ENCODE data around the gene PHYKPL.

Gene PHYKPL

GRCh38 chr5:178267245-178267644, 34.6 kb upstream of the PHYKPL start:
- DNase-seq (ENCODE audit: low read depth in 1 of 2, low spot score in 1 of 2), result no peak
- Histone ChIP-seq H3K27me3 (ENCODE audit: insufficient read depth, poor library complexity, severe bottlenecking) (no peaks in the 10 kb centered on the region), H3K27ac (replicated peaks) (no peak overlapping the region), H3K4me3 (replicated peaks; ENCODE audit: insufficient read depth, low read length) (no peak overlapping the region)
- TF ChIP-seq REST (IDR thresholded peaks at IDR 0.05; ENCODE audit: insufficient replicate concordance, low read depth) (no peak), SPI1 (IDR thresholded peaks at IDR 0.05; ENCODE audit: borderline replicate concordance, low read depth) (no peak), POLR2AphosphoS5 (IDR thresholded peaks at IDR 0.05; ENCODE audit: low read depth) (no peak), GABPA (IDR thresholded peaks at IDR 0.05; ENCODE audit: low read depth) (no peak), CTCF (IDR thresholded peaks at IDR 0.05; ENCODE audit: insufficient read depth, low read length) (no peak)

- no peak for DNase-seq (ENCODE audit: low read depth in 1 of 2, low spot score in 1 of 2)
Observed at GRCh38 chr5:178266581-178266980, 34.0 kb upstream of the PHYKPL start.

GRCh38 chr5:178265746-178266145, 33.1 kb upstream of the PHYKPL start:
- no peaks in the 10 kb centered on the region for H3K27me3 ChIP-seq (ENCODE audit: insufficient read depth, poor library complexity, severe bottlenecking)
- no peak for DNase-seq (ENCODE audit: low read depth in 1 of 2, low spot score in 1 of 2)
- no peak overlapping the region for H3K27ac ChIP-seq (replicated peaks)
- no peak overlapping the region for H3K4me3 ChIP-seq (replicated peaks; ENCODE audit: insufficient read depth, low read length)
- TF ChIP-seq POLR2AphosphoS5 (IDR thresholded peaks at IDR 0.05; ENCODE audit: low read depth) (no peak), REST (IDR thresholded peaks at IDR 0.05; ENCODE audit: insufficient replicate concordance, low read depth) (no peak), GABPA (IDR thresholded peaks at IDR 0.05; ENCODE audit: low read depth) (no peak), CTCF (IDR thresholded peaks at IDR 0.05; ENCODE audit: insufficient read depth, low read length) (no peak), SPI1 (IDR thresholded peaks at IDR 0.05; ENCODE audit: borderline replicate concordance, low read depth) (no peak)

More at GRCh38 chr5:178266581-178266980, 34.0 kb upstream of the PHYKPL start:
- Histone ChIP-seq H3K27ac (replicated peaks) (no peak overlapping the region), H3K4me3 (replicated peaks; ENCODE audit: insufficient read depth, low read length) (no peak overlapping the region), H3K27me3 (ENCODE audit: insufficient read depth, poor library complexity, severe bottlenecking) (no peaks in the 10 kb centered on the region)
- TF ChIP-seq SPI1 (IDR thresholded peaks at IDR 0.05; ENCODE audit: borderline replicate concordance, low read depth), result no peak

GRCh38 chr5:178264044-178264443, 31.4 kb upstream of the PHYKPL start:
- DNase-seq (ENCODE audit: low read depth in 1 of 2, low spot score in 1 of 2), result no peak
- no peak overlapping the region for H3K27ac ChIP-seq (replicated peaks)
- H3K27me3 ChIP-seq (ENCODE audit: insufficient read depth, poor library complexity, severe bottlenecking), result no peaks in the 10 kb centered on the region
- TF ChIP-seq CTCF (IDR thresholded peaks at IDR 0.05; ENCODE audit: insufficient read depth, low read length), result no peak
- no peak for TF ChIP-seq POLR2AphosphoS5 (IDR thresholded peaks at IDR 0.05; ENCODE audit: low read depth)
- TF ChIP-seq GABPA (IDR thresholded peaks at IDR 0.05; ENCODE audit: low read depth), result no peak
- no peak for TF ChIP-seq SPI1 (IDR thresholded peaks at IDR 0.05; ENCODE audit: borderline replicate concordance, low read depth)
- TF ChIP-seq REST (IDR thresholded peaks at IDR 0.05; ENCODE audit: insufficient replicate concordance, low read depth), result no peak
- H3K4me3 ChIP-seq (replicated peaks; ENCODE audit: insufficient read depth, low read length), result no peak overlapping the region
